Ishikawa (cell line): ENCODE measurements around the gene ODR4.

ENCODE experiments used
- EP300 ChIP-seq: IDR thresholded peaks from 2 replicates; pipeline ENCODE4 v1.6.1; 2012; ENCODE audit warnings: borderline replicate concordance
- FOXM1 ChIP-seq: IDR thresholded peaks from 2 replicates; pipeline ENCODE4 v1.6.1; 2012; ENCODE audit warnings: low read depth, borderline replicate concordance
- NFIC ChIP-seq: IDR thresholded peaks from 2 replicates; pipeline ENCODE4 v1.6.1; 2012
- TAF1 ChIP-seq: IDR thresholded peaks from 2 replicates; pipeline ENCODE4 v1.6.1; 2012; ENCODE audit warnings: low read depth, mild to moderate bottlenecking
- TEAD4 ChIP-seq: IDR thresholded peaks from 2 replicates; pipeline ENCODE4 v1.6.1; 2012
- YY1 ChIP-seq: IDR thresholded peaks from 2 replicates; pipeline ENCODE4 v1.6.1; 2012; ENCODE audit warnings: low read depth
- TF ChIP-seq, protein P1 (sequence below): IDR thresholded peaks from 2 replicates; pipeline ENCODE4 v1.6.1; 2012
- TF ChIP-seq, protein P2 (sequence below): IDR thresholded peaks from 2 replicates; pipeline ENCODE4 v1.6.1; 2012

DNA sequence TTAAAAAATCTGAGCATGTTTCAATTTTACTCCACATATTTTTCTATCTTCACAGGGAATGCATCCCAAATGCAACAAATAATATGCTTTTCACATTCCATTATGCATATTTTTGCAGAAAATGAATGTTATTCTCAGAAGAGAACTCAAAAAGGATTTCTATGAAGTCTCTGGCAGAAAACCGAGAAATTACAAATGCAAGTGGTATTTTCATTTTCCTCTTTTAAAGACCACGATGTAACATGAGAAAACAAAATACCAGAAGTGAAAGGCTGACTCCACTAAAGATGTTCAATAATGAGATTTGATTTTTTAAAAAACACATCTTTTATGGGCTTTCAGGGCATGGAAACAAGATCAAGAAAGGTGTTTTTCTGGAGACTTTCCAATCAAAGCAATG is 90.3 kb downstream of the ODR4 start:
- TF ChIP-seq, protein P1, sequence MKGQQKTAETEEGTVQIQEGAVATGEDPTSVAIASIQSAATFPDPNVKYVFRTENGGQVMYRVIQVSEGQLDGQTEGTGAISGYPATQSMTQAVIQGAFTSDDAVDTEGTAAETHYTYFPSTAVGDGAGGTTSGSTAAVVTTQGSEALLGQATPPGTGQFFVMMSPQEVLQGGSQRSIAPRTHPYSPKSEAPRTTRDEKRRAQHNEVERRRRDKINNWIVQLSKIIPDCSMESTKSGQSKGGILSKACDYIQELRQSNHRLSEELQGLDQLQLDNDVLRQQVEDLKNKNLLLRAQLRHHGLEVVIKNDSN = no peak
- TF ChIP-seq EP300 (no peak), NFIC (no peak), TAF1 (no peak), TEAD4 (no peak), FOXM1 (no peak), YY1 (no peak)
- TF ChIP-seq, protein P2, sequence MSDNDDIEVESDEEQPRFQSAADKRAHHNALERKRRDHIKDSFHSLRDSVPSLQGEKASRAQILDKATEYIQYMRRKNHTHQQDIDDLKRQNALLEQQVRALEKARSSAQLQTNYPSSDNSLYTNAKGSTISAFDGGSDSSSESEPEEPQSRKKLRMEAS = no peak
